Upper lobe of right lung (tissue), 1 donor: ENCODE measurements around the gene FBF1. TPM values are rescaled to one million over a fixed set of nuclear protein-coding genes. Genes with fewer than 3 reads are reported as not detected.
"Not testable (repeated sequence)": the region's sequence is repeated elsewhere in the genome, so short reads cannot be mapped to it uniquely, and the experiment has no call there.

Experiments
- ATAC-seq: fragments of 200-7000 bp; cut with Tn5 transposase; one replicate; pipeline ENCODE4 v1.9.1; 2020; ENCODE audit warnings: mild to moderate bottlenecking, moderate library complexity
- DNase-seq: peaks from one replicate; pipeline ENCODE4 v3.0.0-alpha.2; 2020
- H3K27ac ChIP-seq: fragments of 200-600 bp; one replicate; pipeline ENCODE4 v1.8.0; 2022
- H3K27me3 ChIP-seq: fragments of 200-600 bp; one replicate; pipeline ENCODE4 v1.8.0; 2022; ENCODE audit warnings: mild to moderate bottlenecking
- H3K36me3 ChIP-seq: fragments of 200-600 bp; one replicate; pipeline ENCODE4 v1.8.0; 2022
- H3K4me1 ChIP-seq: fragments of 200-600 bp; one replicate; pipeline ENCODE4 v1.8.0; 2022
- H3K4me3 ChIP-seq: fragments of 200-600 bp; one replicate; pipeline ENCODE4 v1.8.0; 2022; ENCODE audit warnings: mild to moderate bottlenecking
- H3K9me3 ChIP-seq: fragments of 200-600 bp; one replicate; pipeline ENCODE4 v1.8.0; 2022
- intact Hi-C: fragments of 100-400 bp; cut with DNase I; formaldehyde crosslinking; loops from one replicate; pipeline ENCODE4 v1.11.0; 2022
- total RNA-seq: library from RNA; stranded (reverse); fragmentation: NEBNext Ultra II Directional; extraction: Animal tissue kit (Norgen Biotek cat#: 25700); gene quantifications from one replicate; pipeline ENCODE4 v1.2.1, GENCODE V29; 2021
- TF ChIP-seq, protein P1 (sequence below): fragments of 200-600 bp; IDR thresholded peaks from one replicate; pipeline ENCODE4 v1.8.0; 2022; ENCODE audit warnings: antibody characterized with exemption
- donor health status: DM: no; HTN: yes; CAD: no; lungs with severe emphysema.

FBF1 gene
- total RNA-seq, 1 donor from 2014 or later: 11.3 TPM

- H3K4me3 ChIP-seq: peak overlapping the region; percentile 6
- H3K27me3 ChIP-seq: no peaks in the 10 kb centered on the region
These were observed 34.9 kb upstream of the FBF1 start for GRCh38 chr17:75975757-75976174.

DNA sequence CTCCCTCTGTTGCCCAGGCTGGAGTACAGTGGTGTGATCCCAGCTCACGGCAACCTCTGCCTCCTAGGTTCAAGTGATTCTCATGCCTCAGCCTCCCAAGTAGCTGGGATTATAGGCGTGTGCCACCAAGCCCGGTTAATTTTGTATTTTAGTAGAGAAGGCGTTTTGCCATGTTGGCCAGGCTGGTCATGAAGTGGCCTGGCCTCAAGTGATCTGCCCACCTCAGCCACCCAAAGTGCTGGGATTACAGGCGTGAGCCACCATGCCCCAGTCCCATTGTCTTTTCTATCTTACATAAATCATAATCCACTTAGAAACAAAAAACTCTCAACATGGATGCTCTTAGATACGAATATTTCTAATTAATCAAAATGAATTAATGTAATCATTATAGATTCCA is 34.3 kb upstream of the FBF1 start:
- H3K4me3 ChIP-seq, intact Hi-C loops, ATAC-seq, H3K9me3 ChIP-seq, H3K27me3 ChIP-seq, DNase-seq: not testable (repeated sequence)
- peaks cover 37% of the 10 kb centered on the region for H3K4me1 ChIP-seq
- H3K36me3 ChIP-seq: peaks cover 30% of the 10 kb centered on the region
- H3K27ac ChIP-seq: peak overlapping the region; percentile 8

More at GRCh38 chr17:75975757-75976174, 34.9 kb upstream of the FBF1 start:
- DNase-seq: no peak
- no peak for ATAC-seq
- no peaks in the 10 kb centered on the region for H3K9me3 ChIP-seq
- TF ChIP-seq, protein P1, sequence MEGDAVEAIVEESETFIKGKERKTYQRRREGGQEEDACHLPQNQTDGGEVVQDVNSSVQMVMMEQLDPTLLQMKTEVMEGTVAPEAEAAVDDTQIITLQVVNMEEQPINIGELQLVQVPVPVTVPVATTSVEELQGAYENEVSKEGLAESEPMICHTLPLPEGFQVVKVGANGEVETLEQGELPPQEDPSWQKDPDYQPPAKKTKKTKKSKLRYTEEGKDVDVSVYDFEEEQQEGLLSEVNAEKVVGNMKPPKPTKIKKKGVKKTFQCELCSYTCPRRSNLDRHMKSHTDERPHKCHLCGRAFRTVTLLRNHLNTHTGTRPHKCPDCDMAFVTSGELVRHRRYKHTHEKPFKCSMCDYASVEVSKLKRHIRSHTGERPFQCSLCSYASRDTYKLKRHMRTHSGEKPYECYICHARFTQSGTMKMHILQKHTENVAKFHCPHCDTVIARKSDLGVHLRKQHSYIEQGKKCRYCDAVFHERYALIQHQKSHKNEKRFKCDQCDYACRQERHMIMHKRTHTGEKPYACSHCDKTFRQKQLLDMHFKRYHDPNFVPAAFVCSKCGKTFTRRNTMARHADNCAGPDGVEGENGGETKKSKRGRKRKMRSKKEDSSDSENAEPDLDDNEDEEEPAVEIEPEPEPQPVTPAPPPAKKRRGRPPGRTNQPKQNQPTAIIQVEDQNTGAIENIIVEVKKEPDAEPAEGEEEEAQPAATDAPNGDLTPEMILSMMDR: no peak
- H3K36me3 ChIP-seq: peaks cover 25% of the 10 kb centered on the region
- peak overlapping the region; percentile 8 for H3K27ac ChIP-seq
- peaks cover 39% of the 10 kb centered on the region for H3K4me1 ChIP-seq
- intact Hi-C loops: no loop called here

DNA sequence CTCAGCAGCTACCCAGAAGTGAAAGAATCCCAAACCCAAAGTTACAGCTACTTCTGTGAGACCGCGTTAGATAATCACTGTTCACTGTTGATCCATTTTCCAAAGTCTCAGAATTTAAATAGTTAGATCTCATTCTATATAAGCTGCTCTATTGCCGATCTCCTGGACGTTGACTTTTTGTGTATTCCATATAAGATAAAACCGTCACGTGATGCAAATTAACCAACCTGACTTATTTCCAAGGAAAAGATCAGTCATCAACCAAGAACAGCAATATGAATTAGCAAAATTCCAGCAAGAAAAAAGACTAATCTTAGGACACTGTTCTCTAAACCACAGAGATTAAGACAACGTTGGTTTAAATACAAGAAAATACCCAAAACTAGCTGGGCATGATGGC is 29.8 kb upstream of the FBF1 start:
- H3K36me3 ChIP-seq: peaks cover 38% of the 10 kb centered on the region
- H3K4me1 ChIP-seq: peaks cover 15% of the 10 kb centered on the region
- ATAC-seq: no peak
- H3K9me3 ChIP-seq: no peaks in the 10 kb centered on the region
- H3K27me3 ChIP-seq: no peaks in the 10 kb centered on the region
- TF ChIP-seq, protein P1: no peak
- no peak overlapping the region for H3K4me3 ChIP-seq
- no peak for DNase-seq
- peak overlapping the region; percentile 68 for H3K27ac ChIP-seq
- intact Hi-C loops: no loop called here

GRCh38 chr17:75970011-75970523 is 29.2 kb upstream of the FBF1 start:
- H3K4me3 ChIP-seq: no peak overlapping the region
- H3K27me3 ChIP-seq: no peaks in the 10 kb centered on the region
- TF ChIP-seq, protein P1: no peak
- H3K27ac ChIP-seq: peak overlapping the region; percentile 68
- intact Hi-C loops: no loop called here
- peaks cover 10% of the 10 kb centered on the region for H3K4me1 ChIP-seq
- DNase-seq (no peak), ATAC-seq (peak; percentile 56)
- no peaks in the 10 kb centered on the region for H3K9me3 ChIP-seq
- peaks cover 38% of the 10 kb centered on the region for H3K36me3 ChIP-seq

GRCh38 chr17:75969044-75969443 is 28.2 kb upstream of the FBF1 start:
- H3K27ac ChIP-seq, H3K4me1 ChIP-seq, H3K9me3 ChIP-seq, H3K4me3 ChIP-seq, H3K27me3 ChIP-seq, DNase-seq, ATAC-seq, intact Hi-C loops: not testable (repeated sequence)
- H3K36me3 ChIP-seq: peaks cover 38% of the 10 kb centered on the region

GRCh38 chr17:75965468-75965867 is 24.6 kb upstream of the FBF1 start:
- Histone ChIP-seq H3K36me3 (peaks cover 9% of the 10 kb centered on the region), H3K4me1 (peaks cover 10% of the 10 kb centered on the region), H3K4me3 (no peak overlapping the region)

More at GRCh38 chr17:75965468-75965867, 24.6 kb upstream of the FBF1 start:
- TF ChIP-seq, protein P1: no peak
- Histone ChIP-seq H3K27me3 (no peaks in the 10 kb centered on the region), H3K27ac (no peak overlapping the region), H3K9me3 (no peaks in the 10 kb centered on the region)
- no peak for ATAC-seq
- DNase-seq: no peak
- intact Hi-C loops: no loop called here
